Keratinocyte (primary cell): ENCODE results near the gene AIG1. TPM values are rescaled to one million over a fixed set of nuclear protein-coding genes. Genes with fewer than 3 reads are reported as not detected.

Experiments used
- DNase-seq: peaks from one replicate; pipeline ENCODE4 v3.0.0-alpha.2; 2011; ENCODE audit warnings: low read depth, missing footprints, low spot score
- FAIRE-seq: peaks from 2 replicates; lab custom pipeline; 2011; peaks lifted over from hg19 to GRCh38; lab: Jason Lieb, UNC
- H2AFZ ChIP-seq: 2 replicates; pipeline ENCODE4 v1.6.0; 2012; ENCODE audit warnings: low read length, control low read depth, inconsistent platforms; ENCODE audit not compliant: control insufficient read depth
- H3K27ac ChIP-seq: 2 replicates; pipeline ENCODE4 v1.5.1; 2011; ENCODE audit warnings: low read length; ENCODE audit not compliant: control insufficient read depth, insufficient read depth
- H3K27me3 ChIP-seq: 3 replicates; pipeline ENCODE4 v1.6.0; 2011; ENCODE audit warnings: low read length; ENCODE audit not compliant: control insufficient read depth, insufficient read depth; ENCODE audit errors: extremely low read depth
- H3K36me3 ChIP-seq, 2 experiments: 2 replicates in 1 of 2; 3 replicates in 1 of 2; pipeline ENCODE4 v1.5.1; 2011; ENCODE audit warnings: low read length in 2 of 2, mild to moderate bottlenecking in 1 of 2; ENCODE audit not compliant: control insufficient read depth in 2 of 2, insufficient read depth in 2 of 2; ENCODE audit errors: extremely low read depth in 1 of 2
- H3K4me1 ChIP-seq: 3 replicates; pipeline ENCODE4 v1.5.1; 2011; ENCODE audit warnings: low read length; ENCODE audit not compliant: control insufficient read depth, insufficient read depth; ENCODE audit errors: extremely low read depth
- H3K4me2 ChIP-seq: 3 replicates; pipeline ENCODE4 v1.6.0; 2011; ENCODE audit warnings: low read depth, low read length; ENCODE audit not compliant: control insufficient read depth, insufficient read depth; ENCODE audit errors: extremely low read depth
- H3K4me3 ChIP-seq, 3 experiments: fragments of 200-600 bp in 1 of 3; sonication (generic) in 1 of 3; 2 replicates in 2 of 3; 3 replicates in 1 of 3; pipeline ENCODE4 v1.5.1; 2011 to 2016; ENCODE audit warnings: low read length in 3 of 3, mild to moderate bottlenecking in 3 of 3, control low read depth in 2 of 3, inconsistent platforms in 1 of 3, low read depth in 1 of 3, mixed read lengths in 1 of 3, mixed run types in 1 of 3, moderate library complexity in 1 of 3; ENCODE audit not compliant: control insufficient read depth in 2 of 3, insufficient read depth in 2 of 3; ENCODE audit errors: extremely low read depth in 1 of 3
- H3K79me2 ChIP-seq: 2 replicates; pipeline ENCODE4 v1.6.0; 2012; ENCODE audit warnings: low read length; ENCODE audit not compliant: control insufficient read depth, insufficient read depth
- H3K9ac ChIP-seq: 3 replicates; pipeline ENCODE4 v1.6.0; 2011; ENCODE audit warnings: low read length; ENCODE audit not compliant: control insufficient read depth, insufficient read depth; ENCODE audit errors: extremely low read depth
- H3K9me1 ChIP-seq: 3 replicates; pipeline ENCODE4 v1.6.0; 2011; ENCODE audit warnings: low read length; ENCODE audit not compliant: control insufficient read depth, insufficient read depth; ENCODE audit errors: extremely low read depth
- H3K9me3 ChIP-seq: 2 replicates; pipeline ENCODE4 v1.5.1; 2012; ENCODE audit warnings: low read depth, low read length; ENCODE audit not compliant: control insufficient read depth
- H4K20me1 ChIP-seq: 3 replicates; pipeline ENCODE4 v1.6.0; 2011; ENCODE audit warnings: low read length; ENCODE audit not compliant: control insufficient read depth, insufficient read depth; ENCODE audit errors: extremely low read depth
- CTCF ChIP-seq, 3 experiments: IDR thresholded peaks in 1 of 3; conservative IDR thresholded peaks in 1 of 3; optimal IDR thresholded peaks in 1 of 3; 2 replicates in 2 of 3; 3 replicates in 1 of 3; pipeline versions ENCODE3 to v1.5.1; 2011; ENCODE audit warnings: low read length in 3 of 3, mild to moderate bottlenecking in 3 of 3, moderate library complexity in 2 of 3, control low read depth in 1 of 3, inconsistent platforms in 1 of 3; ENCODE audit not compliant: insufficient read depth in 2 of 3; ENCODE audit errors: extremely low read depth in 1 of 3
- EZH2 ChIP-seq: IDR thresholded peaks from one replicate; pipeline ENCODE4 v1.6.1; 2012; ENCODE audit warnings: inconsistent platforms, mild to moderate bottlenecking, low read length, moderate library complexity
- dilution Hi-C: fragments of 300-500 bp; cut with MboI; formaldehyde crosslinking; loops from one replicate; pipeline ENCODE4 v1.7.0; 2020; ENCODE audit warnings: low sequenced_read_pairs; ENCODE audit not compliant: extremely low pct_ligation_motif_present
- polyA plus RNA-seq, 5 experiments: library from polyadenylated mRNA; depleted of rRNA in 3 of 5; stranded (reverse) in 3 of 5; stranded (forward) in 1 of 5; unstranded in 1 of 5; fragments of >200 nt; gene quantifications; 1 replicate in 1 of 5; 2 replicates in 3 of 5; 3 replicates in 1 of 5; pipeline versions ENCODE4 v1.2.1 to v1.2.3, GENCODE V29; 2011 to 2012; ENCODE audit warnings: missing spikeins in 2 of 5, low read depth in 1 of 5, low replicate concordance in 1 of 5

AIG1 gene
- polyA plus RNA-seq, 1 donor (not counting 4 experiments of a cell fraction or from before 2014, with no cell fraction given), result 77.1 TPM

- Histone ChIP-seq H4K20me1 (no peaks in the 10 kb centered on the region), H3K27me3 (no peaks in the 10 kb centered on the region), H3K9me3 (no peaks in the 10 kb centered on the region), H3K79me2 (no peaks in the 10 kb centered on the region), H3K4me3 (no peak overlapping the region), H3K4me1 (peaks cover 17% of the 10 kb centered on the region), H3K4me2 (no peak overlapping the region), H3K27ac (no peak overlapping the region), H3K9me1 (no peaks in the 10 kb centered on the region), H2AFZ (no peak overlapping the region), H3K9ac (no peak overlapping the region), H3K36me3 (no peaks in the 10 kb centered on the region)
- TF ChIP-seq CTCF (optimal IDR thresholded peaks at IDR 0.05 in 1 of 3, IDR thresholded peaks at IDR 0.05 in 1 of 3, conservative IDR thresholded peaks at IDR 0.05 in 1 of 3; ENCODE audit: extremely low read depth in 1 of 3, insufficient read depth in 2 of 3, low read length in 3 of 3) (no peak), EZH2 (no peak)
- FAIRE-seq (no peak), DNase-seq (no peak)
- dilution Hi-C loops, result no loop called here
Measured at GRCh38 chr6:143268439-143268838, 207.8 kb downstream of the AIG1 start.

- Histone ChIP-seq H3K9ac (no peak overlapping the region), H3K27me3 (no peaks in the 10 kb centered on the region), H3K4me2 (no peak overlapping the region), H3K9me3 (no peaks in the 10 kb centered on the region), H3K9me1 (no peaks in the 10 kb centered on the region), H4K20me1 (no peaks in the 10 kb centered on the region), H3K79me2 (no peaks in the 10 kb centered on the region), H3K4me1 (peaks cover 17% of the 10 kb centered on the region), H3K4me3 (no peak overlapping the region), H2AFZ (no peak overlapping the region), H3K36me3 (no peaks in the 10 kb centered on the region), H3K27ac (no peak overlapping the region)
- TF ChIP-seq CTCF (optimal IDR thresholded peaks at IDR 0.05 in 1 of 3, IDR thresholded peaks at IDR 0.05 in 1 of 3, conservative IDR thresholded peaks at IDR 0.05 in 1 of 3; ENCODE audit: extremely low read depth in 1 of 3, insufficient read depth in 2 of 3, low read length in 3 of 3) (no peak), EZH2 (no peak)
- dilution Hi-C loops, result no loop called here
- FAIRE-seq (no peak), DNase-seq (no peak)
Measured at GRCh38 chr6:143270026-143270425, 209.3 kb downstream of the AIG1 start.
